ENCODE measurements around the gene ANKZF1.

The ANKZF1 gene

DNA sequence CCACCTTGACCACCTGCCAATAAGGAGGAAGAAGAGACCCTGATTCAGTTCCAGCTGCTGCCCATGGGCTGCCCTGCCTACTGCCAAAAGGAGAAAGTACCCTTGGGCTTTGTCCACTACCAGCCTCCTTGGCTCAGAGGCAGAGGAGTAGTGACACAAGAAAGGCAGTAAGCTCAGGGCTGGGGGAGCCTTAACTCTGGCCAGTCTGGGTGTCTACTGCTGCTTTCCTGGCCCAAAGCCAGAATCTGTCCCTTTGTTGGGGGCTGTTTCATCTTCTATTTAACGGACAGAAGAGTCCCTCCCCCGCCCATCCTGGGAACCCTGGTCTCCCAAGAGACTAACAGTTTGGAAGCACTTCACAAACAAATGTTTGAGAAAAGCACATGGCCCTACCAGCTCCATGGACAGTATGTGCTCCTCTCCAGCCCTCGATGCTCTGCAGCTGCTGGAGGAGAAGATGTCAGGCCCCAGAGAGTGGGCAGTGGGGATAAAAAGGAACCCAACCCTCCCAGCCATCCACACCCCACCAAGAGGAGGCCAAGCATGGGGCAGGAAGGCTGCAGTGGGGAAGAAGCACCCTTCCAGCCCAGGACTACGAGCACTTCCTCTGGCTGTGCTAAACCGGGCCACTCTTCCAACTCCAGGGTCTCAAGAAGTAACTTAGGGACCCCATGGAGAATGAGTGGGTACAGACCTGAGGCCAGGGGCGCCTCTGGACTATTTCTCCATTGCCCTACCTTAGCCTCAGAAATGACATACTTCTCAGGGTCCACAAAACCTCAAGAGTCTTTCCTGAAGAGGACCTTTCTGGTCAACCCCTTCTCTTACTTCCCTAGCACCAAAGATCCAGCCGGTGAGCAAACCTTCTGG lies 1.3 kb upstream of the ANKZF1 start:
- peak in 1 of 2 experiments; percentile 4 for DNase-seq

DNA sequence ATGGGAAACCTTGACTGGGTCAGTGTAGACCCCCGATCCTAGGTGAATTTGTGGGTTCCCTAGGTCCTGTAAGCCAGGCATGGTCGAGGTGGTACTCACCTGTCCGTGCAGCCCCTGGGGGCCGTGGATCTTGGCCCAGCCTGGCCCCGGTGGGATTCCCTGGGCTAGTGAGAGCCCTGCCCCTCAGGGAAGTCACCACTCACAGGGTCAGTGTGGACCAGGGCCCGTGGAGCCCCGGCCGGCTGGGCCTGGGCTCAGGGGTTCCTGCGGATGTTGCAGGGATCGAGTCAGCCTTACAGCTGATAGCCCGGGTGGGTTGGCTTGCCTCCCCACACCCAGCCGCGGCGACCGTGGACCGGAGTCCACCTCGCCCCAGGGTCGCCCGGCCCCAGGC lies 698 bp upstream of the ANKZF1 start:
- no peak for DNase-seq

DNA sequence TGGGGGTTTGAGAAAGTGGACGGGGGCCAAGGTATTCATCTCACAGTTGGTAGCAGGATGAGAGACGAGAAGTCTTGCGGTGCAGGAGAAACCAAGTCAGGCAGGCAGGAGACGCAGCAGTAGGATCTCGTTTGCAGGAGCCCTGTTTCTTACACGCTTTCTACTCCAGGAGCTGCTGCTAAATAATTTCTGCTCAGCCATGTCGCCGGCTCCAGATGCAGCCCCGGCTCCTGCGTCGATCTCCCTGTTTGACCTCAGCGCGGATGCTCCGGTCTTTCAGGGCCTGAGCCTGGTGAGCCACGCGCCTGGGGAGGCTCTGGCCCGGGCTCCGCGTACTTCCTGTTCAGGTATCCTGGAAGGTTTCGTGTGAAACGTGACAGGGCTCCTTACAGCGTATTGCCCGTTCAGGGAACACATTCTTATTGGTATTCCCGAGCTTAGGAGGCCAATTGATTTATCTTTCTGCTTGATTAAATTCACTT lies 494 bp downstream of the ANKZF1 start:
- peak; percentile 18 to 32 for DNase-seq

DNA sequence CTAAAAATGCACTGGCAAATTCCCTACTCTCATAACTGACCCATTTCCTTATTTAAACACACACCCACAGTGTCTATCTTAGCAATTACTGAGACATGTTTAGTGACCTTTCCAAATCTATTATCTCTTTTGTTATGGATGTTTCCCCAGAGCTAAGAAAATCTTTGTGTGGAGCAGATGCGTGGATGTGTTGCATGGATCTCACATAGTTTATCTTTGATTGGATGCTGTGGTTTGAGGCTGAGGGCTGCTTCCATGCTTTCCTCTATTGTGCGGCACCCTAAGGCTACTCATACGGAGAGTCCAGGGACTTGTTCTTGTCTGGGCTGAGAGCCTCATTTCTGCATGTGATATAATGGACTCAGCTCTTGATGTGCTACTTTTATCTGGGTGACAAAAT lies 4.7 kb downstream of the ANKZF1 start:
- DNase-seq = no peak

DNA sequence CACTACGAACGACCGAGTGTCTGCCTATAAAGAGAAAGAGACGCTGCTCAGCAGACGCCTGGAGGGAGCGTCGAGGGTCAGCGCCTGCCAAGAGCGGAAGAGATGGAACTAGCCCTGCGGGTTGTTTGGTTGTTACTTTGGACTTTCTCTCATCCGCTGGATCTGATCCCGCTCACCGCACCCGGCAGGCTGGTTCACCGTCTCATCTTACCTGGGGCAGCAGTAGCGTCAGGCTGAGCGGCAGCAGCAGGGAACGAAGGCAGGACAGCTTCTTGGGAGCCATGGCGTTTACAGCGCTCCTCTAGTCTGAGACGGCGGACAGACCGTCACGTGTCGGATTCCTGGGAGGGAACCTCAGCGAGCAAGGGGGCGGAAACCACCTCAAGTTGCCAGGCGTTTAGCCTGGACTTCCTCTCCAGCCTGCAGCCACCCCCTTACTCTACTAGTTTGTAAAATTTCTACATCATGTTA lies 13.7 kb downstream of the ANKZF1 start:
- no peak for DNase-seq

DNA sequence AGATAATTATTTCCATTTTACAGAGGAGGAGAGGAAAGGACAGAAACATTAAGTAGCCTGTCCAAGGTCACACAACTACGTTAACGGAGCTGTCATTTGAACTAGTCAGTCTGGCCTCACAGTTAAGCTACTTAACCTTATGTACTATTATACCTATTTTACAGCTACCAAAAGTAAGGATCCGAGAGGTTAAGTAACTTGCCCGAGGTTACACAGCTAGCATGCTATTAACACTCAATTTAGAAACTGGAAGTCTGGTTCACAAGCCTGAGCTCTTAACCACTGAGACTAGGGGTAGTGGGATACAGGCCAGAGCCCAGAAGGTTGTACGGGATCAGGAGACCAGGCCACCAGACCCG lies 15.2 kb downstream of the ANKZF1 start:
- DNase-seq = no peak

DNA sequence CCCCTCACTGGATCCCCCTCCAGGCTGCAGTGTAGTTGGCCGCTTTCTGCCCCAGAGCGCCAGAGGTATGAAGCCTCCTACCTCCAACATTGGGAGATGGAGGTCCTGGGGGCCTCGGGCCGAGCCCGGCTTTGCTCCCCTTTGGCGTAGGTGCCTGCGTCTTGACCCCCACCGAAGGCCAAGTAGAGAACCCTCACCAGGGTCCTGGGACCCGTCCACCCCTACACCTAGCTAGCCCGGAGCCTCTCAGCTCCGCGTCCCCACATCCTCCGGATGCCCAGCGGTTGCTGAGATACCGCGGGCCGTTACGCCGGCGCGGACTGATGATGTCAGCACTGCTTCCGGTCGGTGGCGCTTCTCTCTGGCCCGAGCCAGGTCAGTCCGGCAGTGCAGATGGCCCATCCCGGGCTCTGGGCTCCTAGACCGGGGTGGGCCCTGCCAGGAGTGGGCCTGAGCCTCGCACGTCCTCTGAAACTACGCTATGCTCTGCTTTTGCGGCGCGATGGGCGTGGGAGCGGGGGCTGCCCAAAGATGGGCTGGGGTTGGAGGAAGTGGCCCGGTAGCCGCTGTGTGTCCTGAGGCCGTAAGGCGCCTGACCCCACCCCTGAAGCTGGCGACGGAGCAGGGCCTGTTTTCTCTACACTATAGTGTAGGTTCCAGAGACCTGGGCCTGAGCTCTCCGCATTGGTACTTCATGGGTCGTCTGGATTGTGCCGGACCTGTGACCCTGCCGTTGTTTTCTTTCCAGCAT lies 15.7 kb downstream of the ANKZF1 start, which contains the start of the genes GLB1L and STK16:
Gene GLB1L, minus strand, starts transcription at position 297 of the 751 bp plus-strand sequence. CDS start 1,871 bp downstream, outside the sequence.
Gene STK16, plus strand, starts transcription at position 332 of the 751 bp plus-strand sequence. CDS start 521 bp downstream, outside the sequence.
- DNase-seq = peak; percentile 27 to 39

DNA sequence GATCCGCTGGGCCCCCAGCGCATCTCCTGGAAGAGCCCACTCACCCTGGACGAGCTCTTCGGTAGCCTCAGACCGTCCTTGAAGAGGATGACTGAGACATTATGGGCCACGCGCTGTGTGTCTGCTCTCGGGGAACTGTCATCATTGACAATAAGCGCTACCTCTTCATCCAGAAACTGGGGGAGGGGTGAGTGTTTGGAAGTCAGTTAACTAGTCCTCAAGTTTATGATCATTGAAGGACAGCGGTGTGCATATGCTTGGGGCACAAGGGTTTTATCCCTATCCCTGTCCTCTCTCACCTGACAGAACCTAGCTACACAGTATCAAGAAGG lies 16.3 kb downstream of the ANKZF1 start:
- no peak for DNase-seq

DNA sequence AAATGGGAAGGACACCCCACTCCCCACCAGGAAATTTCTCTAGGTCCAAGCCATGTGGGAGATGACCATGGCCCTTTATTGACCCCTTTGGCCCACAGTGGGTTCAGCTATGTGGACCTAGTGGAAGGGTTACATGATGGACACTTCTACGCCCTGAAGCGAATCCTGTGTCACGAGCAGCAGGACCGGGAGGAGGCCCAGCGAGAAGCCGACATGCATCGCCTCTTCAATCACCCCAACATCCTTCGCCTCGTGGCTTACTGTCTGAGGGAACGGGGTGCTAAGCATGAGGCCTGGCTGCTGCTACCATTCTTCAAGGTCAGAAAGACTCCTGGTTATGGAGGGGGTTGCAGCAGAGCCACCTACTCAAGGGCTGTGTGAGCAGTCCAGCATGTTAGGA lies 17.0 kb downstream of the ANKZF1 start:
- DNase-seq = no peak

DNA sequence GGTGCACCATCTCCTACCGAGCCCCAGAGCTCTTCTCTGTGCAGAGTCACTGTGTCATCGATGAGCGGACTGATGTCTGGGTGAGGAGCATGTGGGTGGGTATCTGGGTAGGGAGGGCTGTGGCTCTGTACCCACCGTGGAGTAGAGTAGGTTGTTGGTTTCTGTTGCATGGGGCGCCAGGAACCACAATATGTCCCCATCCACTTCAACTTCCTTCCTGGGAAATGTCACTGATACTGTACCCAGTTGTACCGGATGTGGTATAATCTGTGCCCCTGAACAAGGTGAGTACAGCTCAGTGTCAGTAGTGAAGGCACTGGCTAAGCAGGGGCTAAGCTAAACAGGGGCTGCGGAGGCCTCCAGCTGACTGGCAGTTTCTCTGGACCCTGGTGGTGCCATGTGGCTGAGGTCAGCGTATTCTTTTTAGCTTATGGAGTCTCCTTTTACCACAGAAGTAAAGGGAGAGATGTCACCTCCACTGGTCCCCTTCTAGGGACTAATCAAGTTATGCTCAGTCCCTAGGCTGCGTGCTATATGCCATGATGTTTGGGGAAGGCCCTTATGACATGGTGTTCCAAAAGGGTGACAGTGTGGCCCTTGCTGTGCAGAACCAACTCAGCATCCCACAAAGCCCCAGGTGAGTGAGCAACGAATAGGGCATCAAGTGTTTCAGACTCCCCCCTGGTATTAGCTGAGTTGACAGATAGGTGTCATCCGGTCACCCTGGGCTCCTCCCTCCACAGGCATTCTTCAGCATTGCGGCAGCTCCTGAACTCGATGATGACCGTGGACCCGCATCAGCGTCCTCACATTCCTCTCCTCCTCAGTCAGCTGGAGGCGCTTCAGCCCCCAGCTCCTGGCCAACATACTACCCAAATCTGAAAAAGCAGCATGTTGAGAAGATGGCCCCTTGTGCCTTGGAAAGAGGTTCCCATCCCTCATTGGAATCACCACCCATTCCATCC lies 18.4 kb downstream of the ANKZF1 start:
- peak; percentile 11 to 42 for DNase-seq

DNA sequence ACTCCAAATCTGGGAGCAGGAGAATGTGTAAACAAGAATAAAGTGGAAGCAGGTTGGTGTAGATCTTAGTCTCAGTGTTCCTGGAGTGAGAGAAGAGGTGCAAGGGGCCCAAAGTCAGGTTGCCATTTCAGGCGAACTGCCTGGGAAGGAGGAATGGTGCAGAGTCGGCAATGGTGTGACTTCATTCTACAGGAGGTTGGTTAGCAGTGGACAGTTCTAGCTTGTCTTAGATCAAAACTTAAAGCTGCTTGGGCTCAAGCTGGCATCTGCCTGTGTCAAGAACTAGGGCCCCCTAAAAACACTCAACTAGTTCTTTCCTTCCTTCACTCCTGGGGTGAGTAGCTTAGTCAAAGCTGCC lies 19.2 kb downstream of the ANKZF1 start:
- no peak for DNase-seq

DNA sequence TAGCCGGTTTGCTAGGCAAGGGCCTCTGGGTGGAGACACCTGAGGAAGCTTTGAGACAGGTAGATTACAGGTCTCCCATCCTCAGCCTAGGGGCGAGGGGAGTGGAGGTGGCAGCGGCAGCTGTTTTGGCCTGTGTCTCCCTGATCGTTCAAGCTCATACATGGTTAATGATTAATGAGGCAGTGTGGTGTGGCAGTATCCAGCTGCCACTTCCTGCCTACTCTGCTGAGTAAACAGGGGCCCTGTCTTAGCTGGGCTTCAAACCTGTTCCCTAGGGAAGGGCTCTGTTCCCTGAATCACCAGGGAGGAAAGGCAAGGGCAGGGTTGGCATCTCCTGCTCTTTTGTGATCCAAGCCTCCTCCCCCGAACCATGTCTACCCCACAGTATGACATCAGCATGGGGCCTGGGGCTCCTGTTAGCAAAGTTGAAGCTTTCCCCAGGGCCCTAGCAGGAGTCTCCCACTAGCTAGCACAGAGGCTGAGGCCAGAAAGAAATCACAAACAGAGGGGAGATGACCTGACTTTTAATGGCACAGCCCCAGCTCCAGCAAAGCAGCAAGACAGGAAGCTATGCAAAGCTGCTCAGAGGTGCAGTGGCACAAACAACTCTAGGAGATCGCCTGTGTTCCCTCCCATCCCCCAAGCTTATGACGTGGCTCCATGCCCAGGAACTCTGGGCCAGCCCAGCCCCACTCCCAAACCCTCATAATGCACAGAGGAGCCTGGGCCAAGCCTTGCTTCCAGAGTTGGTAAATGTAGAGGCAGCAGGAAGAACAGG lies 19.8 kb downstream of the ANKZF1 start:
- DNase-seq = peak; percentile 63 to 67

DNA sequence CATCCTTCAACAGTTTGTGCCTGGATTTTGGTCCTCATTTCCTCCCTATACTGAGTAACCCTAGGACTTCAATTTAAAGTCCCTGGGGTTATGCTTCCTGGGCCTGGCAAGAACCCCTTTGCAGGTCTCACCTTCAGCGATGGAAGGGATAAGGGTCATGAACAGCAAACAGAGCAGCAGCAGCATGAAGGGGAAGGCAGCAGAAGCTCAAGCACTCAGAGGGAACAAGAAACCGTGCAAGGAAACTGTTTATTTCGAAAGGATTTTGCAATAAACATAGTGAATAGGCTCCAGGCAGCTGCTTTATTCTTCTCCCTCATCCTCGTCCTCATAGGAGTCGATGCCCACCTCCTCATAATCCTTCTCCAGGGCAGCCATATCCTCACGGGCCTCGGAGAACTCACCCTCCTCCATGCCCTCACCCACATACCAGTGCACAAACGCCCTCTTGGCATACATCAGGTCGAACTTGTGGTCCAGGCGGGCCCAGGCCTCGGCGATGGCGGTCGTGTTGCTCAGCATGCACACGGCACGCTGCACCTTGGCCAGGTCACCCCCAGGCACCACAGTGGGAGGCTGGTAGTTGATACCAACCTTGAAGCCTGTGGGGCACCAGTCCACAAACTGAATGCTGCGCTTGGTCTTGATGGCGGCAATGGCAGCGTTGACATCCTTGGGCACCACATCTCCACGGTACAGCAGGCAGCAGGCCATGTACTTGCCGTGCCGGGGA lies 20.6 kb downstream of the ANKZF1 start:
- DNase-seq = peak in 1 of 2 experiments; percentile 21

DNA sequence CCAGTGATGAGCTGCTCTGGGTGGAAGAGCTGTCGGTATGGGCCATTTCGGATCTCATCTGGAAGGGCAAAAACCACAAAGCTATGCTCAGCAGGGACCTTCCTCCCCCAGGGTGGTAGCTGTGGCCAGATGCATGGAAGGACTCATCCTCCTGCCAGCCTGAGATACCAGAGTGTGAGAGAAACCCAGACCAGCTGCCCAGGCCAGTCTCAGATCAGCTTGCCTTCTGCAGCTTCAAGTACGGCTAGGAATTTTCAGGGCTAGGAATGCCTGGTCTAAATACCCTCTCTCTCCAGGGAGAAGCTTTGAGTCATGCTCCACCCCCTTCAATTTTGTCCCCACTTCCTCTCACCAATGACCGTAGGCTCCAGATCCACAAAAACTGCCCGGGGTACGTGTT lies 22.1 kb downstream of the ANKZF1 start:
- no peak for DNase-seq

DNA sequence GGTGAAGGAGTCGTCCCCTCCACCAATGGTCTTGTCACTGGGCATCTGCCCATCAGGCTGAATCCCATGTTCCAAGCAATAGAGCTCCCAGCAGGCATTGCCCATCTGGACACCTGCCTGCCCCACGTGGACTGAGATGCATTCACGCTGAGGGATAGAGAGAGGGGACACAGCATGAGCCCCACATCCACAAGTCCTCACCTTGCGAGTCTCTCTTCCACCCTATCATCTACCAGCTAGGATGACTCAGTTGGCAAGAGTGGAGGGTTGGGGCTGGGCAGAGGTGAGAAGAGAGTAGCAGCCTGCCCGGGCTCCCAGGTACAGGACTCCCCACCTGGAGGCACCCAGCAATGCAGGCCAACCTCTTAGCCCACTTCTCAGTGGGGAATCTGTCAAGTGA lies 22.5 kb downstream of the ANKZF1 start:
- DNase-seq = no peak

DNA sequence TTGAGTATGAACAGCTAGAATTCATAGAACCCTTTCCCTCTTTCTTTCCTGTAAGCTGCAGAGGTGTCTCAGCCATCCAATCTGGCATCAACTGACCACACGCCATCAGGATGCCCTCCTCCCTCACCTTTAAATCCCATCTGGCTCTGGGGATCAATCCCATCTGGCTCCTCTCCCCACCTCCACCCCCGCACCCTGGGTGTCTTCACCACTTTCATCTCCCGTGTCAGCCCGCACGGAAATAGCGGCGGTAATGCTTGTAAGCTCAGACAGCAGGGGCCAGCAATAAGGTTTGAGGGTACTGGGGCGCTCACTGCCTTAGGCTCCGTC lies 22.9 kb downstream of the ANKZF1 start:
- no peak for DNase-seq

DNA sequence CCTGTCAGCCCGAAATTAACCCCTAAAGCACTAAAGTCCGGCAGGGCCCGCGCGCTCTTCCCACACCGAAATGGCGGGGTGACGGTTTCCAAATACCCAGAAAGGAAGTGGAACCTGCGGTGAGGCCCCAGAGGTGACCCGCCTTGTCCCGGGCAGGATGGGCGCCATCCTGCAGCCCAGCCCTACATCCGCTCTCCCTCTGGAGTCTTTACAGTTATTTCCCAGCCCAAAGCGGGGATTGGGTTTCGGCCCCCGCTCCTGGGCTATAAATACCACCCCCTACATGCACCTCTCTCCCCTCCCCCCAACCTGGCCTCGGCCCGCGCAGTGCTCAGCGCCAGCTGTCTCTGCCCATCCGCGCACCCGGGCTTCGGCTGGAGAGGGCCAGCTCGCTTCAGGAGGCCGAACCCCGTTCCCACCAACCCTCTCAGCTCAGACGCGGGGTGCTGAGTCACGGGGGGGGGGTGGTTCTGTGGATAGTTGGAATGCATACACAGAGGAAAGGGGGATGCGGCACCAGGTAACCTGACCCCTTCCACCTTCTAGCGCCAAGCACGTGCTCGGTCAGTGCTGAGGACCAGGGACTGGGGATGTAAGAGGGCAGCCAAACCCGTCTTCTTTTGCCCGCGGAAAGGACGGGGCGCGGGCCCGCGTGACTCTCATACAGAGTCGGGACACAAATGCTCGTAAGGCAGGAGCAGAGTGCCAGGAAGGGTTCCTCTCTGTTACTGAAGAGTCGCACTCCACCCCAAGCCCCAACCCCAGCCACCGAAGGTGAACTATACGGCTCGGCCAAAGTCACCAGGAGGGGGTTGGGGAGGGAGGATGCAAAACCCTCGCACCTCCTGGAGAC lies 23.5 kb downstream of the ANKZF1 start, which contains the start of gene TUBA4B:
Gene TUBA4B, plus strand, starts transcription at position 344 of the 853 bp plus-strand sequence. Its CDS starts 165 bp downstream, at position 509.
- DNase-seq = peak in 1 of 2 experiments; percentile 1

DNA sequence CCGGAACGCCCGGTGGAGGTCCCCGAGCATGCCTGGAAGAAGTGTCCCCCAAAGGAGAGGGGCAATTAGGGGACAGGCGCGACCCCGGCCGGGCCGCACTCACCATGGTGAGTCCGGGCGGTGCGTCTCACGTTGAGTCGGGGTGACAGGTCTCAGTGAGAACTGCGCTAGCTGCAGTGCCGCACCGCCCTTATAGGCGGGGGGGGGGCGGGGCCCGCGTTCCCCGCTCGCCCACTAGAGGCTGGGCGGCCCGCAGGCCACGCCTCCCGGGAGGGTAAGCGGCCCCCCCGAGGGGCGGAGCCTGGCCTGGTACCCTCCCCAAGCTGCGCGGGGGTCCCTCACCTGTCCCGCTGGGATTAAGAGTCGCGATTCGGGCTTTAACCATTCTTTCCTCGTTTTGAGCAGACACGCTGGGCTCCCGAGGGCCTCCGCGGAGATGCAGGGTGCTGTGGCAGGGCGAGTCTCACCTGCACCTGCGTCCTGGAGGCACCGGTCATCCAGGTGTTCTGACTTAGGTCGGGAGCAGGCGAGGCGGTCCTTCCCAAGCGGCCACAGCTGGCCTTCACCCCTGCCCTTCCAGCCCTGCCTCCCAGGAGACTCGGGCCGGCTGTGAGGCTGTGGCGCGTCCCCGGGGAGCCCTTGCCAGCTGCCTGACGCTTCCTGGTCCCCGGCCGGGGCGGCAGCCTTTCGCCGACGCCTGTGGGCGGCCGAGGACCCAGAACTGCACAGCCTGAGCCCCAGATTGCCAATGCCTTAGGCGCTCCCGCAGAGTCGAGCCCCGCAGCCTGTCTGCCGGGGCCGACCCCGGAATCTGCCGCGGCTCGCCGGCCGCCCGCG lies 24.4 kb downstream of the ANKZF1 start, which contains the start of gene TUBA4A:
Gene TUBA4A, minus strand, starts transcription at position 166 of the 837 bp plus-strand sequence. Its CDS starts 60 bp downstream, at position 106.
- DNase-seq = peak; percentile 2 to 9

All from Kasumi-1 (cell line).